Measurements from ENCODE around the gene TGM5.
"Not testable (repeated sequence)": the region's sequence is repeated elsewhere in the genome, so short reads cannot be mapped to it uniquely, and the experiment has no call there.

TGM5 gene

DNA sequence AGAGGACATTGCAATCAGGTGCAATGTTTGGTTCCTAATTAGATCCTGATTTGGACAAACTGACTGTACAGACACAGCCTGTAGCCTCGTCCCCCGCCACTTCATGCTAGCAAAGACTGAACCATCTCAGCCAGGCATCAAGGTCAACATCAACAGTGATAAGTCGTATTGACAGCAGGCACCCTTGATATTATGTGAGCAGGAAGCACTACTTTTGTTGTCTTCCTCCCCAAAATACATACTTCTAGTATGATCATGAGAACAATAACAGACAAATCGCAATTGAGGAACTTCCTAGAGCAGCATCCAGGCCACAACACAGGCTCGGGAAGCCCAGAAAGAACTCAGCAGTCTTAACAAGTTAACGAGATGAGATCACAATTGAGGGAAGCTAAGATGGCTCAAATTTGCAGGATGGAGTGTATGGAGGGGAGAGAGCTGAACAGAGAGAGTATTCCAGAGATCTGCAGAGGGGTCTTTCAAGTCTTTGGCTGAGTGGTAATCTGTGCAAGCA lies 20.4 kb downstream of the TGM5 start:
- FAIRE-seq (no peak), DNase-seq (ENCODE audit: low spot score) (no peak)

DNA sequence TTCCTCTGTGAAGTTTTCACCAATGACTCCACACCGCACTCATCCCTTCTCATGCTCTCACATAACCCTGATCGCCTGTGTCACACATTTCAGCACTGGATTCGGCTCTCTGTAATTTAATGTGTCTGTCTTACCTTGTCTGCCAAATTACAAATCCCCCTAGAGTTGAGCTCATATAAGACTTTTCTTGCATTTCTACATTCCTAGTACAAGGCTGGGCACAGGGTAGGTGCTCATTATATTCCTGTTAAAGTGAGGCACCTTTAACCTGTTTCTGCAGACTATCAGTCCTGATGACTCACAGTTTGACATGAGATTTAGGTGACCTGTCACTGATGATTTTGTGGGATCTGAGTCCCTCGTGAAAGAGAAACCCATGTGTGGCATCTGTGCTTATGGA lies 22.6 kb downstream of the TGM5 start:
- DNase-seq (ENCODE audit: low spot score) (no peak), FAIRE-seq (no peak)

DNA sequence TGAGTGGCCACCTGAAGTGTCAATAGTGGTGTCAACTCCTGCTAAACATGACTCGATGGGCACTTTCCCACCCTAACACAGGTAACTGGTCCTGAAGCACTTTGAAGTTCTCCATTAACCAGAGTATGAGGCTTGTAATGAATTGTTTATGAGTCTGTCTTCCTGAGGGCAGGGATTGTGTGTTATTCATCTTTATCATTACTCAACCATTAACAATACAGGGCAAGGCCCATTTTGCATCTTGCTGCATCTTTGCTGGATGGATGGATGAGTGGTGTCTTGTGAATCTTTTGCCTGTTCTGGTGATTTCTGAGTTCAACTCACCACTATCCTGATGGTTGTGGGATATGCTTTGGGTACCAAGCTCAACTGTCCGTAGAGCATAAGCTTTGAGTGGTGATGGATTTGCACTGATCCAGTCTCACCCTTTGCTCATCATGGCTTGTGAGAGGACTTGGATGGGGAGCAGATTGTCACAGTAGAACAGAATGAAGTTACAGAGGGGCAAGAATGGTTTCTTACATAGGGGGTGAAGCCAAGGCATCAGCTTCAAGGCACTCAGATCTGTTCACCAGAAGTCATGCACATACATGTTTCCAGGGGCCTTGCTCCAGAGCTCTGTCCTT lies 23.6 kb downstream of the TGM5 start:
- DNase-seq (ENCODE audit: low spot score) (no peak), FAIRE-seq (no peak)

DNA sequence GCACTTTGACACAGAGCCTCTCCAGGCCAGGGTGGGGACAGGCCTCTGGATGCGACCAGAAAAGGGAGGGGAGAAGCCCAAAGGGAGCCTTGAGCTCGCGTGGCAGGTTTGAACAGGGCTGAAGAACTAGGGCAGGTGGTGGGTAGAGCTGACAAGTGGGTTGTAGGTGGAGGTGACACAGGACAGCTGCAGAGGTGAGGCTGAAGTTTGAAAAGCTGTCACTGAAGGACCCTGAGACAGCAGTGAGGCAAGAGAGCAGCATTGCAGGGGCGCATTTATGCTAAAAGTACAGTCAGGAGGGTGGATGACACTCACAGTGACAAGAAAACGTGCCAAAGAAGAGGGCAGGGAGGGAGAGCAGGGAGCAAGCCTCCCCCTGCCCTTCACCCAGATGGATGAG lies 24.1 kb downstream of the TGM5 start:
- DNase-seq (ENCODE audit: low spot score): no peak
- no peak for FAIRE-seq

DNA sequence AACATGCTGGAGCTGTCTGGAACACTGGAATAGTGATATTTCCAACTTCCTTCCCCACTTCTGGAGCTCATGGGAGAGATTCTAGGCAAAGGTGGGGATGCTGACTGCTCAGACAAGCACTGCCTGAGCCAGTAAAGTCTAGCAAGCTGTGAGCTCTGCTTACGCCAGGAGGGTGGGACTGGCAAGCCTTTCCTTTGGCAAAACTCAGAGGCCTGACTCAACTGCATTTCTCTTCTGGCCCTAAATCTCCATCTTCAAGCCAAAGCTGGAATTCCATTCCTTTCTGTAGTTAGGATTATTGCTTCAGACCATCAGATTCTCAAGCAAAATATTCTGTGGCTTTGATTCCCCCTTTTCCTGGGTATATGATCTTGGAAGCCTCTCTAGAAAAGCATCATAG lies 25.6 kb downstream of the TGM5 start:
- DNase-seq (ENCODE audit: low spot score): no peak
- no peak for FAIRE-seq

DNA sequence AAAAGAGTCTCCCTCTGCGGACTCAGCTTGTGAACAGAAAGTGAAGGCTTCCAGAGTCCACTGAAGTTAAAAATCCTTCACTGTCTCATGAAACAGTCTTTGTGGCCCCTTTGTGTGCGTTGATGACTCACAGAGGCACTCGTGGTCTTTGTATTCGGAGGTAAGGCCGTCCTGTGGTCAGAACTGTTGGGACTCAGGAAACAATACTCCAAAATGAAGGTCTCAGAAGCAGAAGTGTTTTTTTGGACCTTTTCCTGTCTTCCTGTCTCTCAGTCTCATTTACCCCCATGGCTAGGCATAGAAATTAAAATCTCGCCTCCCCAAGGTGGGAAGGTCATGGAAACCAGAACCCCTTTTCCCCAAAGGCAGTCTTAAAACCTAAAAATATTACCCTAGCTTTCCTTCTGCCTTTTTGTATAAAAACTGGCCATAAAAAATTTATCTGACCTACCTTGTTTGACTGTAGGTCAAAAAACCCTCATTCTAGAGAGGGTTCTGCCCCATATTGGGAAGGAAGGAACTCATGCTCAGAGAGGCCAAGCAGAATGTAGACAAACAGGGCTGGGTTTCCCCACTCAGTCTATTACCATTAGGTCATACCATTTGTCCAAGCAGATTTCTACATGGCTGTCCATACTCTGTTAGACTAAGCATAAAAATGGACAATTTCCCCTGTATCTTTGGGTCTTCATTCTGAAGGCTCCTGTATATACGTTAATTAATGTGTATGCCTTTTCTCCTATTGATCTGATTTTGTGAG lies 26.8 kb downstream of the TGM5 start:
- no peak for FAIRE-seq

DNA sequence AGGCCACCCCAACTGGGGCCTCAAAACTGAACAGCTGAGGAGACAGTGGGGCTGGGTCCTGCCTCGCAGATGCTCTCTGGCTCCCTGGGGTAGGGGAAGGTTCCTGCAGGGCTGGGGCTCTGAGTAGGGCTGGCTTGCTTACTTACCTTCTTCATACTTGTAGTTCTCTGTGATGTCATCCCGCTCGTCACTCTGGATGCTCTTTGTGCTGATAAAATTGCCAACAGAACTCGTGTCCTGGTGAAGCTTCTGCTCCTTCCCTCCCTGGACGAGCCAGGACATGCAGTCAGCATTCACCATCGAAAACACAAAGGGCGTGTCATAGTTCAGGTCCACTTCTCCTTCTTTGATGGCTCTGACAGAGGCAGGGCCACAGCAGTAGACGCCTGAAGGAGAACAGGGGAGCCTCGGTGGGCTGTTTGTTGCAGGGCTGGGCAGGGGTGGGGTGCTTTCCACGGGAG lies 28.0 kb downstream of the TGM5 start:
- FAIRE-seq (no peak), DNase-seq (ENCODE audit: low spot score) (no peak)

More for the DNA sequence above, 26.8 kb downstream of the TGM5 start:
- DNase-seq (ENCODE audit: low spot score): peak; percentile 75

DNA sequence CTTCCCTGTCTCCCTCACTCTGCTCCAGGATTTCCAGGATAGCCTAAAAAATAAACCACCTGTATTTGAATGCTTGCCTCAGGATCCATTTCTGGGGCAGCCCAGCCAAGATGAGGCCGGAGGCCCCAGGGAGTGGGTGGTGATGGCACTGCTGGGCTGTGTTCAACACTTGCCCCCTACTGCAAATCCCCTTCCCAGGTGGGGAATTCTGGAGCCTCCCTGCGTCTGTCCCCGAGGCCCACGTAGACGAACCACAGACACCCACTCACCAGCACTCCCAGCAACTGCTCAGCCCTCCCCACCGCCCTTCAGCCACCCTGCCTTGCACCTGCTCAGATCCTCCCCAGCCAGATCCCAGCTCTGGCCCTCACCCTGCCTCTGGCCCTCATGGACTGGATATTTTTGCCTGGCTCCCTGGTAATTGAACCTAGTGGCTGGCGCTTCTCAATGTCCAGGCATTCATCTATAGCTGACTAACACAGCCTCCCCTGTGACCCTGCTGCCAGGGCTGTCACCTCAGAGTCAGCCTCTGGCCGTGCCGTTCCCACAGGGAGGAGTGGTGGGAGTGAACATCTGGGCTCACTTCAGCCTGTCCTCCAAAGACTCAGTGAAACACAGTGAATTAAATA lies 28.8 kb downstream of the TGM5 start:
- DNase-seq (ENCODE audit: low spot score): no peak
- FAIRE-seq: no peak

DNA sequence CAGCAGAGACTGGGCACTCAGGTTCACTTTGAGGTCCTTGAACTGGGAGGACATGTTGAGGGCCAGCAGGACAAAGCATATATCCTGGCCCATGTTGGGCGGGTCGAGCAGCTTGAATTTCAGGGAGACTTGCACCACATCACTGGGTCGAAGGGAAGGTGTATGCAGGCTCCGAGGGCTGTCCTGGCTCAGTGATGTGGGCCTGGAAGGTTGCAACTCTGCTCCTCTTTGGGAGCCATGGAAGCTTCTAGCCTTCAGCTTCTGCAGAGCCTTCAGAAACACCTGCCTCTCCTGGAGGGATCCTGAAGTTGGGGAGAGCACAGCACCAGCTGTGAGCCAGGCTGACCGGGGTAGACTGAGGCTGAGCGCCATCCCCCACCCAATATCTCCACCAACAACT lies 31.2 kb downstream of the TGM5 start:
- FAIRE-seq (no peak), DNase-seq (ENCODE audit: low spot score) (no peak)

DNA sequence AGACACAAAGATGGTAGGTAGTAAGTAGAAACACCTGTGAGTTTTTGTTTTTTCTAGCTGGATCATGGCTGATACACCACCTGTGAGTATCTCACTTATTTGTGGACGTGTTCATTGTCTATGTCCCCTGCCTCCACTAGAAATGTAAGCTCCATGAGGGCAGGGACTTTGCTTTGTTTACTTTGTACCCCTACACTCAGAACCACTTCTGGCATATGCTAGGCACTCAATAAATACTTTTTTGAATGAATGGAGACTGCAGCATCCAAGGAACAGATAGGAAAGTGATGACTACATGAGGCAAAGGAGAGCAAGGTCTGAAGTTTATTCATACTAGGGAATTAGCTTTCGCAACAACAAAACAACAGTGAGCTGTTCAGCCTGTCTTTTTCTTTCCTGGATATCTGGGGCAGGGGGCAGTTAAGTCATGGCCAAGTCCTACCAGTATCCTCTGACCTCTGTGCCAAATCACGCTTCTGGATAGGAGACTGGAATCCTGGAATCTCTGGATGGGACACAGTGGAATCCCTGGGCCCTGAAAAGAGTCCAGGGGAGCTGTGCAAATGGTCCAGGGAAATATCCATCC lies 34.3 kb downstream of the TGM5 start:
- FAIRE-seq: no peak
- no peak for DNase-seq (ENCODE audit: low spot score)

DNA sequence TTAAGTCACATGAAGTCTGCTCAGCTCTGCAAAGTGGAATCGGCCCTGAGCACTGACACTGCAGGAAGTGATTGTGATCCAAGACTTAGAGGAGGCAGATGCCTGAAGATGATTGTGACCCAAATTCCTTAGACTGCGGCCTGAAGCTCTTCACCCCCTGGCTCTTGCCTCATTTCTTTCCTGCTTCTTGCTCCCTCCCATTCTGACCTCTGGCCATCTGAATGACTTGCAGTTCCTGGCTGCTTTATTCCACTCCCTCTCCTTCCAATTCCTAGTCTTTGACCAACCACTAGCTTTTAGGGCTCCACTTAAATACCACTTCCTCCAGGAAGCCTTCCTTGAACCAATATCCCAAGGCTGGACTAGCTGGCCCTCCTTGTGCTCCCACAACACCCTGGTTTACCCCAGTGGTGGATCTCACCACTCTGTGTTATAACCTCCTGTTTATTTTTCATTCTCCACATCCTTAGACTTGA lies 36.0 kb downstream of the TGM5 start:
- DNase-seq (ENCODE audit: low spot score) (no peak), FAIRE-seq (no peak)

DNA sequence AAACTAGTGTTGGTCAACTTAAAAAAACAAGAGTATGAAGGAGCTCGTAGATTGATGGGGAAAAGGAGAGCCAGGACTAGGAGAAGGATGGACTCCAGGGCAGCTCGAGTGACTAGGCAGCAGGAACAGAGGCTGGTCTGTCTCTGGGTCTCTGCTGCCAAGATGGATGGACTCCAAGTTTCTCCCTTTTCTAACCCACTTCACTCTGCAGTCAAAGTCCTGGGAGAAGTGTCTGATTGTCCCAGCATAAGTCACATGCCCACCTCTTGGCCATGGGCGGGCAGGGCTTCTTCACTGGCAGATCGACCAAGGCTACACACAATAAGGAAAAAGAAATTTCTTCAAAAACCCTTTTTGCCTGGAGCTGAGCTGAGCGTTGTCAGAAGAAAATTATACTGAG lies 36.8 kb downstream of the TGM5 start:
- no peak for FAIRE-seq
- DNase-seq (ENCODE audit: low spot score): no peak

DNA sequence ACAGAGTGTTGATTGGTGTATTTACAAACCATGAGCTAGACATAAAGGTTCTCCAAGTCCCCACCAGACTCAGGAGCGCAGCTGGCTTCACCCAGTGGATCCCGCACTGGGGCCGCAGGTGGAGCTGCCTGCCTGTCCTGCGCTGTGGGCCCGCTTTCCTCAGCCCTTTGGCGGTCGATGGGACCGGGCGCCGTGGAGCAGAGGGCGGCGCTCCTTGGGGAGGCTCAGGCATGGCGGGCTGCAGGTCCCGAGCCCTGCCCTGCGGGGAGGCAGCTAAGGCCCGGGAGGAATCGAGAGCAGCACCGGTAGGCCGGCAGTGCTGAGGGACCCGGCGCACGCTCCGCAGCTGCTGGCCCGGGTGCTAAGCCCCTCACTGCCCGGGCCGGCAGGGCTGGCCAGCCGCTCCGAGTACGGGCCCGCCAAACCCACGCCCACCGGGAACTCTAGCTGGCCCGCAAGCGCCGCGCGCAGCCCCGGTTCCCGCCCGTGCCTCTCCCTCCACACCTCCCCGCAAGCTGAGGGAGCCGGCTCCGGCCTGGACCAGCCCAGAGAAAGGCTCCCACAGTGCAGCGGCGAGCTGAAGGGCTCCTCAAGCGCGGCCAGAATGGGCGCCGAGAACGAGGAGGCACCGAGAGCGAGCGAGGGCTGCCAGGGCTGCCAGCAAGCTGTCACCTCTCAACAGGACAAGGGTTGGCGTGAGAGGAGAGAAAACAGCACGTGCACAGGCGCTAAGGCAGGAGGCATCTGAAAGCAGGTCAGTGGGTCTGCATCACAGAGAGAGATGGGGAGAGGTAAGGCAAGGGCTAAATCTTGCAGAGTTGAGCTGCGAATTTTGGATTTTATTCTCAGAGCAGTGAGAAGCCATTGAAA lies 40.1 kb downstream of the TGM5 start:
- DNase-seq (ENCODE audit: low spot score) (no peak), FAIRE-seq (no peak)

DNA sequence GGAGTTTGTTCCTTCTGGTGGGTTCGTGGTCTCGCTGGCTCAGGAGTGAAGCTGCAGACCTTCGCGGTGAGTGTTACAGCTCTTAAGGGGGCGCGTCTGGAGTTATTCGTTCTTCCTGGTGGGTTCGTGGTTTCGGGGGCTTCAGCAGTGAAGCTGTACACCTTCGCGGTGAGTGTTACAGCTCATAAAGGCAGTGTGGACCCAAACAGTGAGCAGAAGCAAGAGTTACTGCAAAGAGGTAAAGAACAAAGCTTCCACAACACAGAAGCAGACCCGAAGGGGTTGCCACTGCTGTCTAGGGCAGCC lies 40.8 kb downstream of the TGM5 start:
- not testable (repeated sequence) for DNase-seq (ENCODE audit: low spot score); FAIRE-seq

DNA sequence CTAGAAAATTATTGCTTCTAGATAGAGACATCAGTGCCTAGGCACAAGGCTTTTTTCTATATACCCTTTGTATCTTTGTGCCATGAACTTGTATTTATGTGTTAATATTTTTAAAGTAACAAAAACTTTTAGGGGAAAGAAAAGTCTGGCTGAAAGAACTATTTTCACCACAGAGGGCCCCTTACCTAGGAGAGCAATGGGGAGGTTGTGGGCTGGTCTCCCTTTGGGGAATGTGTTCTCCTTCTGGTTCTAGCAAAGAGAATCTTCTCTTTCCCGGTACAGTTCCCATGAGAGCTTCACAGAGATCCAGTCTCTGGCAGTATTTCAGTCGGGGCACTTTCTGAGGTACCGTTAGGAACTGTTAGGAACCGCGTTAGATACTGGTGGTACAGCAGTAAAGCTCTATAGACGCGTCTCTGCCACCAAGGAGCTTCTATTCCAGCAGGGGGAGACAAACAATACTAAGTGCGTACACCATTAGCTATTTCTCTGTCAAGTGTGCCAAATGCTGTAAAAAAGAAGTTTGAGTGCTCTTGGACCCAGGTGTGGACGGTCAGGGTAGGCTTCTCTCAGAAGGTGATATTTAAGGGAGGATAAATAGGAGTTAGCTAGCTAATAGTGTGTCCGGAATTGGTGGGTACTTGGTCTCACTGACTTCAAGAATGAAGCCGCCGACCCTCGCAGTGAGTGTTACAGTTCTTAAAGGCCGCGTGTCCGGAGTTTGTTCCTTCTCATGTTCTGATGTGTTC lies 41.4 kb downstream of the TGM5 start:
- FAIRE-seq (no peak), DNase-seq (ENCODE audit: low spot score) (peak; percentile 67)

DNA sequence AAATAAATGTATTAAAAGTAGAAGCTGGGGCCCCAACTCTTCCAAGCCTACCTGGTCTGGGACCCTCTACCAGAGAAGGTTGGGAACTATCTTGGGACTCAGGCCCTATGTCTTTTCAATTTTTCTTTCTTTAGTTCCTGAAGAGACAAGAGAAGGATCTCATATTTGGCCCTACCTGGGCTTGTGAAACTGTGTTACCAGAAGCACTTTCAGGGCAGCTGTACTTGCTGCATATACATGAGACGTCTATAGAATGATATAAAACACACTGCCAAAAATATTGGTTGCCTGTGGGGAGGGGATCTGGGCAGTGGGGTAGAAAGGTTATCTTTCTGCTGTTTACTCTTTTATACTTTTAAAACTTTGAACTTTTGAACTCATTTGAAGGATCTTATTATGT lies 45.3 kb downstream of the TGM5 start:
- FAIRE-seq (no peak), DNase-seq (ENCODE audit: low spot score) (no peak)

DNA sequence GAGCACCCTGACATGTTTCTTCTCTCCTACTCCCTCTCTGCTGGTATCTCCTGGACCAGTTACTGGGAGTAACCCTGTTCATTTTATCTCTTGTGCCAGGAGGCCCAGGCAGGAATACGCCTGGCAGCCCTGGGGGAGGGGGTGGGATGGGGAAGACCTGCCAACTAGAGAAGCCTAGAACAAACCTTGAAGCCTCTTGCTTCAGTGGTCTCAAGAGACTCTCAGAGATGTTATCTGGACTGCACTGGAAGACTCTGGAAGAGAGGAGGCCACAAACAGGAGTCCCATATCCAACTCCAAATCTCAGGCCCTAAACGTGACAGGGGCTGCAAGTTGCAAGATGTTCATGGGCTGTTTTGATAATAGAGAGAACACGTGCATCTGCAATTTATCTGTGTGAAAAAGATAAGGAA lies 45.7 kb downstream of the TGM5 start, which contains the start of gene EPB42:
TSS of gene EPB42 (minus strand) at position 28 of the 413 bp plus-strand sequence. CDS start 193 bp downstream, outside the sequence.
- FAIRE-seq (no peak), DNase-seq (ENCODE audit: low spot score) (no peak)

DNA sequence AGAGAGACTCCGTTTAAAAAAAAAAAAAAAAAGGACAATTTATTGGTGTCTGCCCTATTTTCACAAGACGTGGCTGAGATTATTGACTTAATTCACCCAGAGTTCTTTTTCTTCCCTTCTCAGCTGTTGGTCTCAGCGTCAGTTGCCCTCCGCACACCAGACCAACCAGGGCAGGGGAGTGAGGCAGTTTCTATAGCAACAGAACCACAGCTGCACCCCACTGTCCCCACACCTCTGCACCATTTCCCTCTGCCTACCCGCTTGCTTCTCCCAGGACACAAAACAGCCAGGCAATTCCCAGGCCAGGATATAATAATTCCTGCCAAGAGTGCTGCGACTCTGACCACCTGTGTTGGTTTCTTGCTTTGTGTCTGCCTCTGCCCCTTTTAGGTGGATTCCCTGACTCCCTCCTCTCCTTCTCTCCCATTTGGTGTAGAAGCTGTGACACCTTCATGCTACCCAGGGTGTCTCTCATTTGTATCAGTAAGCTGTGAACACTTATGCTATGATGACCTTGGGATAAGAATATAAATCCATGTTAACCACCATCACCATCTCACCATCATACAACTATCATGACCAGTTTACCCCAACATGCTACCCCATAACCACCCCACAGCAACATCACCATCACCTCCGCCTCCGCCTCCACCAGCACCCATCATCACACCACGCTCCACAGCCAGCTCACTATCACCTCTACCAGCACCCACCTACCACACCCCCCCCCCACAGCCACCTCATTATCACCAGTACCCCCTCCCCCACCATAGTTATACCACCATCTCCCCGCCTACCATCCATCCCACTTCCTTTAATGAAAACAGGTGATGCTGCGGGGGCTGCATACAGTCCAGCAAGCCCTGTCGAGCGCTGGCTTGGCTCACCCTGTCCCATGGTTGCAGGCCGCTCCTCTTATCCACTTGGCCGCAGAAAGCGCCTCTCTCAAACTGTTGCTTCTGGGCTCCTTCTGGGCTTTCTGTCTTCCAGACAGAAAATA lies 46.5 kb downstream of the TGM5 start:
- FAIRE-seq: no peak
- DNase-seq (ENCODE audit: low spot score): no peak

All from urothelium cell line (cell line).